ENCODE results near the gene CASP10.
"Not testable (repeated sequence)": the region's sequence is repeated elsewhere in the genome, so short reads cannot be mapped to it uniquely, and the experiment has no call there.

CASP10 gene

GRCh38 chr2:201137505-201138400 is 45.2 kb upstream of the CASP10 start:
- Histone ChIP-seq H3K4me2 (ENCODE audit: insufficient read depth, low read length) (no peak overlapping the region), H3K9ac (ENCODE audit: low read depth, low read length) (no peak overlapping the region), H3K79me2 (ENCODE audit: insufficient read depth, low read length) (no peaks in the 10 kb centered on the region), H4K20me1 (ENCODE audit: insufficient read depth, low read length) (no peaks in the 10 kb centered on the region), H2AFZ (ENCODE audit: low read depth, low read length) (no peak overlapping the region), H3K27me3 (ENCODE audit: insufficient read depth, low read length, poor library complexity) (no peaks in the 10 kb centered on the region), H3K4me3 (ENCODE audit: low read depth in 1 of 2, low read length in 2 of 2) (no peak overlapping the region), H3K9me3 (ENCODE audit: insufficient read depth, low read length, severe bottlenecking) (no peaks in the 10 kb centered on the region), H3K36me3 (ENCODE audit: insufficient read depth, low read length) (peaks cover 43% of the 10 kb centered on the region), H3K4me1 (ENCODE audit: insufficient read depth, low read length) (no peaks in the 10 kb centered on the region), H3K27ac (ENCODE audit: low read length) (no peak overlapping the region)
- TF ChIP-seq EZH2 (IDR thresholded peaks at IDR 0.05; ENCODE audit: borderline replicate concordance, low read depth, low read length, severe bottlenecking) (no peak), CTCF (IDR thresholded peaks at IDR 0.05; ENCODE audit: borderline replicate concordance, extremely low read depth, low read length, poor library complexity, severe bottlenecking) (no peak)
- DNase-seq (no peak), ATAC-seq (ENCODE audit: insufficient read depth, low read depth) (no peak)

GRCh38 chr2:201138401-201138970 is 44.5 kb upstream of the CASP10 start:
- Histone ChIP-seq H4K20me1 (ENCODE audit: insufficient read depth, low read length) (no peaks in the 10 kb centered on the region), H2AFZ (ENCODE audit: low read depth, low read length) (no peak overlapping the region), H3K4me1 (ENCODE audit: insufficient read depth, low read length) (no peaks in the 10 kb centered on the region), H3K9ac (ENCODE audit: low read depth, low read length) (no peak overlapping the region), H3K27me3 (ENCODE audit: insufficient read depth, low read length, poor library complexity) (no peaks in the 10 kb centered on the region), H3K36me3 (ENCODE audit: insufficient read depth, low read length) (peaks cover 36% of the 10 kb centered on the region), H3K27ac (ENCODE audit: low read length) (no peak overlapping the region), H3K4me3 (ENCODE audit: low read depth in 1 of 2, low read length in 2 of 2) (no peak overlapping the region), H3K79me2 (ENCODE audit: insufficient read depth, low read length) (no peaks in the 10 kb centered on the region), H3K9me3 (ENCODE audit: insufficient read depth, low read length, severe bottlenecking) (no peaks in the 10 kb centered on the region), H3K4me2 (ENCODE audit: insufficient read depth, low read length) (no peak overlapping the region)
- TF ChIP-seq CTCF (IDR thresholded peaks at IDR 0.05; ENCODE audit: borderline replicate concordance, extremely low read depth, low read length, poor library complexity, severe bottlenecking) (no peak), EZH2 (IDR thresholded peaks at IDR 0.05; ENCODE audit: borderline replicate concordance, low read depth, low read length, severe bottlenecking) (no peak)
- DNase-seq = no peak
- no peak for ATAC-seq (ENCODE audit: insufficient read depth, low read depth)

- peaks cover 36% of the 10 kb centered on the region for H3K36me3 ChIP-seq (ENCODE audit: insufficient read depth, low read length)
- not testable (repeated sequence) for H3K4me2 ChIP-seq (ENCODE audit: insufficient read depth, low read length); ATAC-seq (ENCODE audit: insufficient read depth, low read depth); H3K4me3 ChIP-seq (ENCODE audit: low read depth in 1 of 2, low read length in 2 of 2); H3K79me2 ChIP-seq (ENCODE audit: insufficient read depth, low read length); H2AFZ ChIP-seq (ENCODE audit: low read depth, low read length); DNase-seq; H4K20me1 ChIP-seq (ENCODE audit: insufficient read depth, low read length); H3K9ac ChIP-seq (ENCODE audit: low read depth, low read length); H3K9me3 ChIP-seq (ENCODE audit: insufficient read depth, low read length, severe bottlenecking); H3K4me1 ChIP-seq (ENCODE audit: insufficient read depth, low read length); H3K27ac ChIP-seq (ENCODE audit: low read length); H3K27me3 ChIP-seq (ENCODE audit: insufficient read depth, low read length, poor library complexity)
Observed at GRCh38 chr2:201138986-201139781, 43.8 kb upstream of the CASP10 start.
